Measurements from ENCODE around the gene IL17A.

IL17A gene

DNA sequence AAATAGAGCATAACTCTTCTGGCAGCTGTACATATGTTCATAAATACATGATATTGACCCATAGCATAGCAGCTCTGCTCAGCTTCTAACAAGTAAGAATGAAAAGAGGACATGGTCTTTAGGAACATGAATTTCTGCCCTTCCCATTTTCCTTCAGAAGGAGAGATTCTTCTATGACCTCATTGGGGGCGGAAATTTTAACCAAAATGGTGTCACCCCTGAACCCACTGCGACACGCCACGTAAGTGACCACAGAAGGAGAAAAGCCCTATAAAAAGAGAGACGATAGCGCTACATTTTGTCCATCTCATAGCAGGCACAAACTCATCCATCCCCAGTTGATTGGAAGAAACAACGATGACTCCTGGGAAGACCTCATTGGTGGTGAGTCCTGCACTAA, at the start of gene IL17A:
Gene IL17A, plus strand, starts transcription at position 301 of the 400 bp plus-strand sequence. Its CDS starts 57 bp downstream, at position 358.
- no peak for DNase-seq

DNA sequence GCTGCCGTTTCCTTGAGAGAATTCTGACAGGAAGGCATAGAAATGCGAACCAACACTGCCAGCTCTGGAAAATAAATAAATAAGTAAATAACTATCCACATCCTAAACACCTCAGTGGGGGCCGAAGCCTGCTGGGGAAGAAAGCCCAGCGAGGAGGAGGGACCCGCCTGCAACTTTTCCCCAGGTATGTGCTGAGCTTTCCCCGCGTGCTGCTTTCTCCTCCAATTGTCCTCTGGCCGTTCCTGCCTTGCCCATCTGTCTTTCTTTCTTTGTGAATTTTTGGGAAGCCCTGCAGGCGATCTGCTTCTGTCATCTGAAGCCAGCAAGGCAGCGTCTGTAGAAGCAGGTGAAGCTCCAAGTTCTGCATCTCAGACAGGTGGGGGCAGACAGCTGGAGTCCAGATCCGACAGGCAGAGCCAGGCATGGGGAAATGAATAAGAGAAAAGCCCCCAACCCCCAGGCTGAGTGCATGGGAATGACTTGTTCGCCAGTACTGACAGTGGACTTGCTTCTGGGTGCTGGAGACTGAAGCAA, 49.2 kb upstream of the IL17A start:
- no peak for DNase-seq

DNA sequence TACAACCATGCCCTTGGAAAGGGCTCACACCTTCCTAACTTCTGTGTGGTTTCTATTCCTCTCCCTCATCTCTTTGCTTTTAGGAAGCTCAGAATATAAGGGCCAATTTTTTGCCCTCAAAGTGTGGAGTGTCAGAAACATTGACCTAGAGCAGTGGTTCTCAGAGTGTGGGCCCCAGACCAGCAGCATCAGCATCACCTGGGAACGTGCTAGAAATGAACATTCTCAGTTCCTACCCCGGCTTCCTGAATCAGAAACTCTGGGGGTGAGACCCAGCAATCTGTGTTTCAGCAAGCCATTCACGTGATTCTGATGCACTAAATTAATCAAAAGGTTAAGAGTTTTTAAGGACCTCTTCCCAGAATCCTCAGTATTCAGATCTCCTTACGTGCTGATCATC, 47.9 kb upstream of the IL17A start:
- DNase-seq: no peak

DNA sequence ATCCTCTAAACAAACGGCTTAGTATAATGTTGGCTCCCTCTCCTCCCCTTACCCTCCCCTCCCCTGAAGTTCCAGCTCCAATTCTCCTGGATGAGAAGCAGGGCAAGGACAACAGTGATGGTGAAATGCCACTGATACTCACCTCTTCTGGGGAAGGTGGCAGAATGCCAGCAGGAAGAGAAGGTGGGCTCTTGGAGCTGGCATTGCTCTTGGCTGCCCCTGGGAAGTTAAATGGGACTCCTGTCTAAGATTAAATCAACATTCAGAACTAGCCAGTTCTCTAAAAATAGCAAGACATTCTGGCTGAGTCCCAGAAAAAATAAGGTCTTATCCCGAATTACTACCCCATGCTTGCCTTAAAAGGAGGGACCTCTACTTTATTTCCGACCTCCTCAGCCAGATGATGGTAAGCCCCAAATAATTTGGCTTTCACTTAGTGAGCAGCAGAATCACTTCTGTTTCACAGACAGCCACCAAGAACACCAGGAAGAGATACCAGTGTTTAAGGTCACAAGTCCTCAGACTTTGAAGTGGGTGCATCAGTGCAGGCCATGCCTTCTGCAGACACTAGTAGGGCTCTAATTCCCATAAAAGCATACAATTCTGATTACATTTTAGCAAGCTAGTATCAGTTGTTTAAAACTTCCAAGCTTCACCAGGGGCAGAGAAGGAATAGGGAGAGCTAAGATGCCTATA, 46.0 kb upstream of the IL17A start:
- no peak for DNase-seq

DNA sequence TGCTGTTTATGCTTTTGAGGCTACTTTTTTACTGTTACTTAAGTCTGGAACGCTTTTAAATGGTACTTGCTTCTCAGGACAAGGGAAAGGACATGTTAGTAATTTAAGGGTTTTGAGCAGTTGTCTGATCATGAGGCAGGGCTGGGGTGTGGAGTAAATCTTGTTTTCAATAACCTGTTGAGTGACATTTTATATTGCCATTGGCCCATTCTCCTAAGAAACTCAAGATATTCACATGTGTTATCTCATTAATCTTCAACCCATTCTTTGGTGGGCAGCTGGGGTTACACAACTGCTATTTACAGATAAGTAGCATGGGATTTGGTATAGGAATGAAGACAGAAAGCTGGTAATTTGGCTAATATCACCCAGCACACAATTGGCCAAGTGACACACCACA, 44.6 kb upstream of the IL17A start:
- no peak for DNase-seq

DNA sequence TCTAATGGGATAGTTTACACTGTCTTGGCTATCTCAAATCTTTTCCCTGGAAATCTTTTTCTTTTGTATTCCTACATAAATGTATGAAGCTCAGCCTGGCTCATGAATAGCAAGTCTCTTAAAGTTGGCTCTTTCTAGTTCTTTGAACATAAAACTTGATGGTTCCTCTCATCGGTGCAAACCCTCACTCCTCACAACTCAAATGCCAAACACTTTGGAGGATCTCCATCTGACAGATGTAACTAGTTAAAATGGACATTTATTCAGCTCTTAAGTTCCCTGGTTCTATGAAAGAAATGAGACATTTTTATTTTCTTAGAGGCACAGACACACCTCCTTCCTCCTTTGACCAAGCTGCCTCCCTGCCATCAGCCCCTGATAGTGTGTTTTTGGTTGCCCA, 43.6 kb upstream of the IL17A start:
- DNase-seq: no peak

DNA sequence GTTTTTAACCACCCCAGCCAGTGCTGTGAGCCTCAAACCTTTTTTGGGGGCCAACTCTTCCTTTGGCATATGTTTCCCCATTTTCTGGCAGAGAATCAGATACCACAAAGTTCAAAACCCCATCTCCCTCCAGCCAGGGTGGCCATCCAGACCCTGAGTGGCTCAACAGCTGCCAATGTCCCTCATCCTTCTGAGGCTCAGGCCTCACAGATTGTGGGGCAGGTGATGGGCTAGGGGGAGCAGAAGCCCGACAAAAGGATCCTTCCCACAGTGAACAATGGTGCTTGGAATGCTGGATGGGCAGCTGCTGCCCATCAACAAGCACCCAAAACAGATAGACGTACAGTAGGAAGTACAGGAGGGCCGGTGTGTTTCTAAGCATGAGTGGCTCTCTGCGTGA, 42.6 kb upstream of the IL17A start:
- DNase-seq: no peak

DNA sequence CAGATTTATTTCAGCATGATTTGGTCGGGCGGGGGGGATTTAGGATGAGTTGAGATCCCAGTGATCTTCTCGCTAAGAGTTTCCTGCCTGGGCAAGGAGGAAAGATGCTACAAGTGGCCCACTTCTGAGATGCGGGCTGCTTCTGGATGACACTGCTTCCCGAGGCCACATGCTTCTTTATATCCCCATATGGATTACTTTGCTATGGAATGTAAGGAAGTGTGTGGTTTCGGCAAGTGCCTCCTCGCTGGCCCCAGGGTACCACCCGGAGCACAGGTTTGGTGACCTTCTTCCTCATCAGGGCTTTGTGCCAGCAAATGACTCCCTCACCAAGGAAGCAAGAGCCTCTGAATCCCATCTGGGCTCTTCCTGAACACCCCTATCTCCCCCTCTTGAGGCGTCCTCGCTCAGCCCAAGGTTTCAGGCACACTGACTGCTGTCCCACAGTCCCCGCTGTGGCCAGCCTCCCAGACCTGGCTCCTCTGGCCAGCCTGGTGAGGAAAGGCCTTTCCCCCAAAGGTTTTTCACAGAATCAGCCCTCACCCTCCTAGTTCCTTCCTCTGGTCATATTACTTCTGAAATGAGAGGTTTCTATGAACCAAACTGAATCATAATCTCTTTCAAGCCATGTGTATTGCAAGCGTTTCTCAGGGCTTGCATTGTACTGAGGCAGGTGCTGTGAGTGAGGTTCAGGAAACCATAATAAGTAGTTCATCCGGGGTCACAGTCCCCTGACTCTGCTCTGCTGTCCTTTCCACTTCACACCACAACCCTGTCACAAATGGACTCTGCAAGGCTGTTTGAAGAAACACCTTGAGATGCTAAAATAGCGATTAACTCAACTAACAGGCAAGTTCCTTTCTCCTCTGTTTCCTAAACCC, 41.7 kb upstream of the IL17A start:
- DNase-seq: no peak

DNA sequence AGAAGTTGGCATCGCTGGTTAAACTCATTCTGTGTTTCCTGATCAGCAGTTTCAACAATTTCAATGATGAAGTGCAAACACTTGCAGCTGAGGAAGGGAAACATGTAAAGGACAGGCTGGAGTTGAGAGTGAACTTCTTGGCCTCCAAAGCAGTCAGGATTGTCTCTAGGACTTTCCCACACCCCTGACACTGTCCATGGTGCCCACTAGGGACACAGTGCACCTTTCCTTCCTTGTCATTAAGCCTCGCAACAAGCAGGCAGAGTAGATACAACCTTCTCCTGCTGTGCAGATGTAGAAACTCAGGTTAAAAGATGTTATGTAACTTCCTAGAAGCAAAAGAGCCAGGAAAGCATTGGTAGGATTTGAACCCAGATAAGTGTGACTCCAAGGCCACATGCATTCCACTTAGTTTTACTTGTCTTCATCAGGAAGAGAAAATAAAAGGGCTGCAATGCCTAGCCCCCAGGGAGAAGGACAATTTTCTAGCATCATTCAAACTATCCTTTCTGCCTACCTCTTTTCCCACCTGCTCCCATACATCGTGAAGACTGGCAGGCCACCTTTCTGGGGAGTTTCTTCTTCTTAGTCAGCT, 39.2 kb upstream of the IL17A start:
- no peak for DNase-seq

DNA sequence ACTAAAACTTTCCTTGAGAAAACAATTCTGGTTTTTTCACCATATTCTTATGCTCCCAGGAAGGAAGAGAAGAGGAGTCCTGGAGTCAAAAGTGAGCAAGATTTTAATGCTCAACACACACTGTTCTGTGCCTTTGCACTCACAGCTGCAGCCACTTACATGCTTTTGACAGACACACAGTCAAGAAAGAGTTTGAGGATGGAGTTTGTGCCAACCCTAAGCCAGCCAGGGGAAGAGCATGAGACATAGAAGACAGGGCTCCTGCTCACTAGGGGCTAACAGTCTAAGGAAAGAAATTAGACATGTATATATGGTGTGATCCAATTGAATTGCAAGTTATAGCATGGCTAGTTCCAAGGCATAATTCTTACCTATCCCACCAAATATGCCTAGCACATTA, 37.1 kb upstream of the IL17A start:
- no peak for DNase-seq

DNA sequence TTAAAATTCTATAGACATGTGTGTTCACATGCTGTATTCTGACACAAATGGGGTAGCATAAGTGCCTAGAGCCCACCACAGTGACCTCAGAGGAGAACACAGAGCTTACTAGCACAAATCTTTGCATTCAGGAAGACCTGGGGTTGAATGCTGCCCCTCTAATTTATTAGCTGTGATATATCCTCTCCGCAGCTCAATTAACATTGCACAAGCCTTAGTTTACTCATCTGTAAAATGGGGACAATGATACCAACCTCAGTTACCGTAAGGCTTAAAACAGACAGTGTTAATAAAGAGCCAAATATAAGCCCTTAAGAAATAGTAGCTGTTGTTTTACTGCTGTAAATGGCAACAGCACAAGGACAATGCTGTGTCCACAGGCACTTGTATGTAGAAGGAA, 36.2 kb upstream of the IL17A start:
- no peak for DNase-seq

DNA sequence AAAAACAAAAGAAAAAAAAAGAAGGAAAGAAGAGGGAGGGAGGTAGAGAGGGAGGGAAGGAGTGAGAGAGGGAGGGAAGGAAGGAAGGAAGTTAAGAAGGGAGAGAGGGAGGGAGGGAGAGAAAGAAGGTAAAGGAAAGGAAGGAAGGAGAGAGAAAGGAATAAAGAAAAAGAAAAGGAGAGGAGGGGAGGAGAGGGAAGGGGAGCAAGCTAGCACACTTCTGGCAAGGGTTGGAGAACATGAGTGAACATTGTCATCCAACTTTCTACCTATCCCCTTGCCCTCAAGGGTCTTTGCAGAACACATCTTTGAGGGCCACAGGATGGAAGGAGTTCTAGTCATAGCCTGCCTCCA, 34.1 kb upstream of the IL17A start:
- DNase-seq: no peak

DNA sequence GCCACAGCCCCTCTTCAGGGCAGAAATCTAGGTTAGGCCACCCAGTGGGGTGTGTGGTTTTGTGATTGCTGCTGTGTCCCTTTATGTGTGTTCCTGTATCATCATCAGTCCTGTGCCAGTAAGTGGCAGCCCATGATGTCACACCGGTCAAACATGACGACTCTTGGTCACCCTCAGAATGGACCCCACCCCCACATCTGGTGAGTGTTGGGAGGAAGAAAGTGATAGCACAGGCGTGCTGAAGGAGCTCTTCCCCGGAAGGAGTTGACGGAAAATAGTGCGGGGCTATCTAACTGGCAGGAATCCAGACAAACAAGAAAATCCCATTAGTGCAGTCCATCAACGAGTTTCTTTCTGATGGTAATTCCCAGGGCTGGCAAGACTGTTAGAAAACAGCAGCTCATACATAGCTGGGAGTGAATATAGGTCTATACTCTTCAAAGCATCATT, 33.4 kb upstream of the IL17A start:
- no peak for DNase-seq

DNA sequence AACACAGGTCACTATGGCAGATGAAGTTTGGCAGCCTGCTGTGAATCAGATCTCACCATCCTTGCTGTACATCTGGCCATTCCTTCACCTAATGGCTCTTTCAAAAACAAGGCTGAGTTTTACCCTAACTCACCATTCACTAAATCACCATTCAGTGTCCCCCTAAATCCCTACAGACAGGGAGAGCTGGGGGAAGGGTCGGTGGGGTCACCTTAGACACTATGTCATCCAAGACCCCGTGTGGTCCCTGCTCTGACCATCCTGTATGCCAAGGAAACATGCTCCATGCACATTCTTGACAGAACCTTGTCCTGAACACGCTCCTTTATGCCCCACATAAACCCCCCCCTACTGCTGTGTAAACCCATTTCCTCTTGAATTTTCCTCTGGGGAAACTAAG, 31.8 kb upstream of the IL17A start:
- DNase-seq: no peak

DNA sequence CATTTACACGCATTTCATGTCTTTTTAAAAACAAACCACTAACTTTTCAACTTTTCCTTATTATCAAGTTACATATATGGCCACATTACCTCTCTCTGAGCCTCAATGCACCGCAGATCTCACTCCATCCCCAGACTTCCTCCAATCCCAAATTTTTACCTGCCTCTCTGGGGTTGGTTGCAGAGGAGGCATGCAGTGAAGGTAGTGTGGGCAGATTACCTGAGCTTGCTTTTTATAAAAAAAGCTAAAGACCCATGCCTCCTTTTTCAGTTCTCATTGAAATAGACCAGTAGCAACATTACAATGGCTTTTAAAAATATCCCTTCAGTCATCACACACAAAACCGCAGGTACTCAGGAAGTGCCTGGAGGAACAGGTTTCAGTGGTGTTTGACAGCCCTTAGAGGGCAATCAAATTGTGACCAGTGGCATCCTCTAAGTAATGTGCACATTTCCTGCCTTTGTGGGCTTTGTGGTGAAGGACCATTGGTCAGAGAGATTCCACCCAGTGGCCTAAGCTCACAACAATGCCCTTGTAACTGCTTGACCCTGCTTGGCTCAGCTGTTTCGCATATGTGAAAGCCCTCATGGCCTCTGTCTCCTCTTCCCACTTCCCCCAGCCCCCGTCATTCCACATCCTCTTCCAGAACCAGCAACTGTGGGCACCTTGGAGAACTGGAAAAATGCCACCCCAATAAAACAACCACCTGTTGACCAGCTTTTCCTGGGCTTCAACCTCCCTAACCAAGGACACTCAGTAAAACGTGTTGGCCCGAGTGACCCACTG, 30.2 kb upstream of the IL17A start:
- no peak for DNase-seq

DNA sequence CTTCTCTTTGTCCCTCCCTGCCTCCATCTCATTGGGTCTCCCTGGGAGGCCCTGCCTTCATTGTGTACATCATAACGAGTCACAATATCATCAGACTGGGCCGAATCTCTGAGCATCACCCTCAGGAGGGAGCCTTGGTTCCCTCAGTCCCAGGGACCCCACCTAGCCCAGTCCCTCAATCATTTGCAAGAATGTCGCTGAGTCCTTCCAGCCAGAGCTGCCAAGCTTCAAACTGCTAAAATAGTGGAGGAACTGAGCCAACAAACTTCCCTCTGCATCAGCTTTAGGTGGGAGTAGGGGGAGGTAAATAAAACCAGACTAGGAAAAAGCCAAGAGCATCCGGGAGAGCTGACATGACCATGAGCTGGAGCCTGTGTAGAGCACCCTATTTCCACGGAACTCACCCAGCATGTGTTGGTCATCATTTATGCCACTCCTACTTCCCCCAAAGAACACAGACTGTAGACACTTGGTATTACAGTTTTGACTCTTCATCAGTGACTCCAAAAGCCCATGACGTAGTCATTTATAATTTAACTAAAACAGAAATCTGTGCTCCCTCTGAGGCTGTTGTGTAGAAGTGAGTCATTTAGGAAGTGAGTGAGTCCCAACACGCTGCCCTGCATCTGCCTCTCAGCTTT, 28.8 kb upstream of the IL17A start:
- DNase-seq: no peak

DNA sequence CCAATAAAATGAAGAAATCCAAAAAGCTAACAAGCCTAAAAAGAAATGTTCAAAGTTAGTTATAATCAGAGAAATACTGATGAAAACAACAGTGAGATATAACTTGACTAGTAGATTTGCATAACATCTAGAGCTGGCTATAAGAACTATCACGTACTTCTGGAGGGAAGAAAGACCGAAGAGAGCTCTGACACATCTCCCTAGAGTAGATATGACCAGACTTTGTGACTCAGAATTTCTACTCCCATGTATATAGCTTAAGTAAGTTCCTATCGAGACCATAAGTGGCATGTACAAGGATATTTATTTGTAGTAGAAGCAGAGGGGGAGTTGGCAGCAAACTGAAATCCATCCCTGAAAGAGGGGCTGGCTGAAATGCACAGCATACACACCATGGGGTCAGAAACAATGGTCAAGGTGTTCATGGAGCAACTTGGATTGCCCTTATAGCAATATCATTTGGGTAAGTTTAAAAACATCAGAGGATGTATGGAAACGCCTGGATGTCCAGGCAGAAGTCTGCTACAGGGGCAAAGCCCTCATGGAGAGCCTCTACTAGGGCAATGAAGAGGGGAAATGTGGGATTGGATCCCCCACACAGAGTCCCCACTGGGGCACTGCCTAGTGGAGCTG, 25.6 kb upstream of the IL17A start:
- no peak for DNase-seq

DNA sequence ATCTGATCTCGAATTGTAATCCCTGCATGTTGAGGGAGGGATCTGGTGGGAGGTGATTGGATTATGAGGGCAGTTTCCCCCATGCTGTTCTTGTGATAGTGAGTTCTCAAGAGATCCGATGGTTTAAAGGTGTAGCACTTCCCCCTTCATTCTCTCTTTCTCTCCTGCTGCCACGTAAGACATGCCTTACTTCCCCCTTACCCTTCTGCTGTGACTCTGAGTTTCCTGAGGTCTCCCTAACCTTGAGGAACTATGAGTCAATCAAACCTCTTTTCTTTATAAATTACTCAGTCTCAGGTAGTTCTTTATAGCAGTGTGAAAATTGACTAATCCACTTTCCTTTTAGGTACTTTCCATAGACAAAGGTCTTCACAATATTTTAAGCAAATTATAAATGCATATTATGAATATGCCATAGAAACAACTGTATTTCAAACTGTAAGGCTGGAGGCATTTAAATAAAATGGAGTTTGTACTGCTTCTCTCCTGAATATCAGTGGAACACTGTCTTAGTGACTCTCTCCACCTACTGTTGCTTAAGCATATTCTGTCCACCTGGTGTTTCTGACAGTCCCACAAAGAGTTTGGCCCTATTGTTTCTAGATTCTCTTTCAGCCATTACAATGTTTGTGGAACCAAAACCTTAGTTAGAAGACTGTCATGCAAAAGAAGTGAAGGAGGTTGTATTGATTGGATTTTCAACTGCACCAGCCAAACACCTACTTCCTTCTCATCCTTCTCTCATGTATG, 24.3 kb upstream of the IL17A start:
- DNase-seq: no peak

DNA sequence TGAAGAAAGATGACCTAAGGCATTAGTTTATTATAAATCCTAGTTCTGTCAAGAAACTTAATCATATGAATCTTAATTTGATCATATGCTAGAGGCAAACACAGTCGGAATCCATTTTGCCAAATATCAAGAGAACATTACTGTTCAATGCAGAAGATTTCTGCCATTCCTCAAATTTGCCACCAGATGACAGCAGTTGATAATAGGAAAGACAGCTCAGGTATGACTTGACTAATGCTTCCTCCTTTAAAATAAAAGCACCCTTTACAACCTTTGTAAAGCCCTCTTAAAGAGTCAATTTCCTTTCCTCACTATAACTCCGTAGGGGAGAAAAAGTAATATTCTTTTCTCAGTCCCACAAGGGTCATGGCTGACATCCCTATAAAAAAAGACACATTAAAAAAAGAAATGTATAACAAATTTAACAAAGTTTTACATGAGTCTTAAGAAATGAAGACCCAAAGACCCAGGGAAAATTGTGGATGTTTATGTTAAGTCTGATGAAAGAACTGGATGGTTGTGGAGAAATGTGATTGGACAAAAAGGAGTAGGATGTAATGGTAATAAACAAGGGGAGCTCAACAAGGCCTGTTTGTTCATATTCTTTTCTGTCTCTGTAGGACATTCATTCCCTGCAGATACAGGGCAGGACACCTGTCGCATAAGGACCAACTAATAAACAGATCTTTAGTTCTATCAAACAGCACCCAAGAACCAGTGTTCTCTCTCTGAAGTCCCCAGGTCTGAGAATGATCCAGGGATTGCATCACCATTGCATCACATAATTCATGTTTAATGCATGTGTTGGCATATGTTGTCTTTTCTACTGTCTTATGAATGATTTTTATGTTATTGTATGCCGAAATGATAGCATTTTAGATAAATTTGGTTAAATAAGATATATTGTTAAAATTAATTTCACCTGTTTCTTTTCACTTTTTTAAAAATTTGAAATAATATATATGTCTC, 23.0 kb upstream of the IL17A start:
- peak in 1 of 2 experiments; percentile 6 for DNase-seq
